Measurements from ENCODE around the gene PTRH2.

Gene PTRH2

GRCh38 chr17:59734226-59734625, 27.0 kb upstream of the PTRH2 start:
- TF ChIP-seq CTCF (IDR thresholded peaks at IDR 0.05; ENCODE audit: low read depth, low read length, missing control alignments) = no peak
- H3K4me3 ChIP-seq (replicated peaks; ENCODE audit: low read depth, low read length) = no peak overlapping the region
- DNase-seq (ENCODE audit: extremely low read depth, low read depth) = no peak

- no peak for DNase-seq (ENCODE audit: extremely low read depth, low read depth)
- H3K4me3 ChIP-seq (replicated peaks; ENCODE audit: low read depth, low read length) = no peak overlapping the region
- no peak for TF ChIP-seq CTCF (IDR thresholded peaks at IDR 0.05; ENCODE audit: low read depth, low read length, missing control alignments)
Observed at GRCh38 chr17:59733697-59734096, 26.5 kb upstream of the PTRH2 start.

- no peak for TF ChIP-seq CTCF (IDR thresholded peaks at IDR 0.05; ENCODE audit: low read depth, low read length, missing control alignments)
- no peak for DNase-seq (ENCODE audit: extremely low read depth, low read depth)
- H3K4me3 ChIP-seq (replicated peaks; ENCODE audit: low read depth, low read length) = no peak overlapping the region
Observed at GRCh38 chr17:59730268-59730834, 23.1 kb upstream of the PTRH2 start.

GRCh38 chr17:59727817-59728533, 20.7 kb upstream of the PTRH2 start:
- H3K4me3 ChIP-seq (replicated peaks; ENCODE audit: low read depth, low read length) = no peak overlapping the region
- no peak for DNase-seq (ENCODE audit: extremely low read depth, low read depth)
- no peak for TF ChIP-seq CTCF (IDR thresholded peaks at IDR 0.05; ENCODE audit: low read depth, low read length, missing control alignments)

GRCh38 chr17:59725691-59726090, 18.5 kb upstream of the PTRH2 start:
- no peak for DNase-seq (ENCODE audit: extremely low read depth, low read depth)
- H3K4me3 ChIP-seq (replicated peaks; ENCODE audit: low read depth, low read length) = no peak overlapping the region
- TF ChIP-seq CTCF (IDR thresholded peaks at IDR 0.05; ENCODE audit: low read depth, low read length, missing control alignments) = no peak

- no peak overlapping the region for H3K4me3 ChIP-seq (replicated peaks; ENCODE audit: low read depth, low read length)
- no peak for DNase-seq (ENCODE audit: extremely low read depth, low read depth)
- no peak for TF ChIP-seq CTCF (IDR thresholded peaks at IDR 0.05; ENCODE audit: low read depth, low read length, missing control alignments)
Observed at GRCh38 chr17:59723607-59724006, 16.4 kb upstream of the PTRH2 start.
